ENCODE results near the gene ELK3.
"Not testable (repeated sequence)": the region's sequence is repeated elsewhere in the genome, so short reads cannot be mapped to it uniquely, and the experiment has no call there.

ELK3 gene

DNA sequence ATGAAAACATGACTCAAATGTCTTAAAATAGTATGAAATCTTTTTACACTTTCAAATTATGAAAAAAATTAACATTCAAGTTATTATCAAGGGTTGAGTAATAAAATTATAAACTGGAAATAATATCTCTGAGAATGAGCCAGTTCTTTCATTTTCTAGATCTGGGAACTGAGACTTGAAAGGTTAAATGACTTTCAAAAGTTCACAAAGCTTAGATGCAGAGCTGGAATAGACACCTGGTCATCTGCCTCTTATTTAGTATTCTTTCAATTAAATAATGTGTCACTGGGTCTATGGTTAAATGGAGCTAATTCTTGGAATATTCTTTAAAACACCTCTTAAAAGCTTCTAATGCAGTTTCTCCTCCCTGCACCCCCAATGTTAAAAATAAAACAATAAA lies 119.4 kb downstream of the ELK3 start:
- in situ Hi-C loops (cut with MboI; ENCODE audit: low sequenced_read_pairs, unreplicated experiment), result no loop called here
- DNase-seq (ENCODE audit: low spot score), result no peak
- TF ChIP-seq, protein P1, sequence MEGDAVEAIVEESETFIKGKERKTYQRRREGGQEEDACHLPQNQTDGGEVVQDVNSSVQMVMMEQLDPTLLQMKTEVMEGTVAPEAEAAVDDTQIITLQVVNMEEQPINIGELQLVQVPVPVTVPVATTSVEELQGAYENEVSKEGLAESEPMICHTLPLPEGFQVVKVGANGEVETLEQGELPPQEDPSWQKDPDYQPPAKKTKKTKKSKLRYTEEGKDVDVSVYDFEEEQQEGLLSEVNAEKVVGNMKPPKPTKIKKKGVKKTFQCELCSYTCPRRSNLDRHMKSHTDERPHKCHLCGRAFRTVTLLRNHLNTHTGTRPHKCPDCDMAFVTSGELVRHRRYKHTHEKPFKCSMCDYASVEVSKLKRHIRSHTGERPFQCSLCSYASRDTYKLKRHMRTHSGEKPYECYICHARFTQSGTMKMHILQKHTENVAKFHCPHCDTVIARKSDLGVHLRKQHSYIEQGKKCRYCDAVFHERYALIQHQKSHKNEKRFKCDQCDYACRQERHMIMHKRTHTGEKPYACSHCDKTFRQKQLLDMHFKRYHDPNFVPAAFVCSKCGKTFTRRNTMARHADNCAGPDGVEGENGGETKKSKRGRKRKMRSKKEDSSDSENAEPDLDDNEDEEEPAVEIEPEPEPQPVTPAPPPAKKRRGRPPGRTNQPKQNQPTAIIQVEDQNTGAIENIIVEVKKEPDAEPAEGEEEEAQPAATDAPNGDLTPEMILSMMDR (IDR thresholded peaks at IDR 0.05; ENCODE audit: borderline replicate concordance, control extremely low read depth, extremely low read depth, insufficient read depth, missing control alignments), result no peak

DNA sequence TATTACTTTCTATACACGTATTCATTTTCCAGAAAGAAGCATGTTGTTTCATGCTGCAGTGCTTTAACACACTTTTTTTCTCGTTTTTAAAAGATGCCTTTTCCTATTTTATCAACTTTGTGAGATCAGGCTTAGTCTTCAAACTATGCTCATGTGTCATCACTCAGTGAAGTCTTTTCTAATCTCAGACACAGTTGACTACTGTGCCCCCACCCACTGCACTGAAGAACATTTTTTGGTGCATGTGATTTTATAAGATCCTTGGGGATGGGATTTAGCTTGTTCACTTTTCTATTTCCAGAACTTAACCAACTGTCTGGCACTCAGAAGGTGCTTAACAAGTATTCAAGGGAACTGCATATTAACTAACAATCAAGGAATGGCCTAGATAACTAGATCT lies 120.5 kb downstream of the ELK3 start:
- DNase-seq (ENCODE audit: low spot score), result no peak
- in situ Hi-C loops (cut with MboI; ENCODE audit: low sequenced_read_pairs, unreplicated experiment), result no loop called here
- TF ChIP-seq, protein P1 (IDR thresholded peaks at IDR 0.05; ENCODE audit: borderline replicate concordance, control extremely low read depth, extremely low read depth, insufficient read depth, missing control alignments), result no peak

DNA sequence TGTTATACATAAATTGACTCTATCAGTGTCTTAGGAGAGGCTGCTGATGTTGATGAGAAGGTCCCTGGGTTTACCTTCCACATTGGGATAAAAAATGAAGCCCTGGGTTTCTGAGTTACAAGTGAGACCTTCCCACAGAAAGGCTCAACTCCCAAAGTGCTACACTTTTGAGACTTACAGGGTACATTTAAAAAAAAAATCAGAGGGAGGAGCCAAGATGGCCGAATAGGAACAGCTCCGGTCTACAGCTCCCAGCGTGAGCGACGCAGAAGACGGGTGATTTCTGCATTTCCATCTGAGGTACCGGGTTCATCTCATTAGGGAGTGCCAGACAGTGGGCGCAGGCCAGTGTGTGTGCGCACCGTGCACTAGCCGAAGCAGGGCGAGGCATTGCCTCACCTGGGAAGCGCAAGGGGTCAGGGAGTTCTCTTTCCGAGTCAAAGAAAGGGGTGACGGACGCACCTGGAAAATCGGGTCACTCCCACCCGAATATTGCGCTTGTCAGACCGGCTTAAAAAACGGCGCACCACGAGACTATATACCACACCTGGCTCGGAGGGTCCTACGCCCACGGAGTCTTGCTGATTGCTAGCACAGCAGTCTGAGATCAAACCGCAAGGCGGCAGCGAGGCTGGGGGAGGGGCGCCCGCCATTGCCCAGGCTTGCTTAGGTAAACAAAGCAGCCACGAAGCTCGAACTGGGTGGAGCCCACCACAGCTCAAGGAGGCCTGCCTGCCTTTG lies 121.7 kb downstream of the ELK3 start:
- in situ Hi-C loops (cut with MboI; ENCODE audit: low sequenced_read_pairs, unreplicated experiment); DNase-seq (ENCODE audit: low spot score): not testable (repeated sequence)

DNA sequence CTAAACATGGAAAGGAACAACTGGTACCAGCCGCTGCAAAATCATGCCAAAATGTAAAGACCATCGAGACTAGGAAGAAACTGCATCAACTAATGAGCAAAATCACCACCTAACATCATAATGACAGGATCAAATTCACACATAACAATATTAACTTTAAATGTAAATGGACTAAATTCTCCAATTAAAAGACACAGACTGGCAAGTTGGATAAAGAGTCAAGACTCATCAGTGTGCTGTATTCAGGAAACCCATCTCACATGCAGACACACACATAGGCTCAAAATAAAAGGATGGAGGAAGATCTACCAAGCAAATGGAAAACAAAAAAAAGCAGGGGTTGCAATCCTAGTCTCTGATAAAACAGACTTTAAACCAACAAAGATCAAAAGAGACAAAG lies 123.6 kb downstream of the ELK3 start:
- DNase-seq (ENCODE audit: low spot score); in situ Hi-C loops (cut with MboI; ENCODE audit: low sequenced_read_pairs, unreplicated experiment): not testable (repeated sequence)
